HG02852 (cell line): Measurements from ENCODE around the gene ZNF839.

Source experiments
- ATAC-seq: cut with Tn5 transposase; IDR thresholded peaks from one replicate; pipeline ENCODE4 v1.9.1; 2021; ENCODE audit warnings: mild to moderate bottlenecking, moderate library complexity; ENCODE audit not compliant: unreplicated experiment

Gene ZNF839

DNA sequence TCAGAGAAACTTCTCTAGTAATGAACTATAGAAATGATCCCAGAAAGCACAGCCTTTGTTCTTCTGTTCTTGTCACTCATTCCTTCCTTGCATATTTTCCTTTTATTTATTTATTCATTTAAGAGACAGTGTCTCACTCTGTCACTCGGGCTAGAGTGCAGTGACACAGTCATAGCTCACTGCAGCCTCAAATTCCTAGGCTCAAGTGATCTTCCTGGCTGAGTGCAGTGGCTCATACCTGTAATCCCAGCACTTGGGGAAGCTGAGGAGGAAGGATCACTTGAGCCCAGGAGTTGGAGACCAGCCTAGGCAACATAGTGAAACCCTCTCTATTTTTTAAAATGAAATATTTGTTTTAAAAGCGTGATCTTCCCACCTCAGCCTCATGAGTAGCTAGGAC, 54.7 kb downstream of the ZNF839 start:
- no peak for ATAC-seq

DNA sequence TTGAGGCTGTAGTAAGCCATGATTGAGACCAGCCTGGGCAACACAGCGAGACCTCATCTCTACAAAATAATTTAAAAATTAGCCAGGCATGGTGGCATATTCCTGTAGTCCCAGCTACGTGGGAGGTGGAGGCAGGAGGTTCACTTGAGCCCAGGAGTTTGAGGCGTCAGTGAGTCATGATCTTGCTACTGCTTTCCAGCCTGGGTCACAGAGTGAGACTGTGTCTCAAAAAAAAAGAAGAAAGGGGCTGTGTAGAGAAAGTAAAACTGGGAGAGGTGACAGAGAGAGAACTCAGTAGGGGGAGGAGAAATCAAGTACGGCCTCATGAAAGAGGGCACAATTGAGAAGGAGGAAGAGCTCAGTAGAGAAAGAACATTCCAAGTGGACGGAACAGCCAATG, 55.6 kb downstream of the ZNF839 start:
- ATAC-seq, result no peak

DNA sequence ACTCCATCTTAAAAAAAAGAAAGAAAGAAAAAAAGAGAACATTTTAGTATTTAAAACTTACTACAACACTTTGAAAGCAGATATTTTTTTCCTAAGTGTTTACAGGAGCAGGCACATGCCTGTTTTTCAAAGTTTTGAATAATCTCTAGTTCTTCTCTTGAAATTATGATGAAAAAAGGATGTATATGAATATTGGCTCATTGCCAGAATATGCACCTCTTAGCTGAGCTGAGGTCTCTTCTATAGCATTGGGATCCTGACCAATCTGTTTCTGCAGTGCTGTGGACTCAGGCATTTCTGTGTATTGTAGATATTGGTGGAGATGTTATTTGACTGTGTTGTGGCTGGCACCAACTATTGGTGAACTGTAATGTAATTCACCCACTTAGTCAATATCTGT, 58.1 kb downstream of the ZNF839 start:
- ATAC-seq, result no peak

DNA sequence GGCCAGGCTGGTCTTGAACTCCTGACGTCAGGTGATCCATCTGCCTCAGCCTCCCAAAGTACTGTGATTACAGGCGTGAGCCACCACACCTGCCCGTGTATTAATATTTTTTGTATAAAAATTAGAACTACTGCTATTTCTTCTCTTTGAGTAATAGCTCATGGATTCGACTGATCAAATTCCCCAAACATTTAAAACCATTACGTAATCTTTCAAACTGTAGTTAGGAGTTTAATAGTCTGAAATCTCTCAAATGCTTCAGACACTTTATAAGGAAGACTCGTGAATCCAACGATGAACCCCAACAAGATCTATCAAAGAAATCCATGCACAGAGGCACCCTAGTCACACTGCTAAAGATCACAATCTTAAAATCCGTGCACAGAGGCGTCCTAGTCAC, 59.3 kb downstream of the ZNF839 start:
- ATAC-seq, result no peak

DNA sequence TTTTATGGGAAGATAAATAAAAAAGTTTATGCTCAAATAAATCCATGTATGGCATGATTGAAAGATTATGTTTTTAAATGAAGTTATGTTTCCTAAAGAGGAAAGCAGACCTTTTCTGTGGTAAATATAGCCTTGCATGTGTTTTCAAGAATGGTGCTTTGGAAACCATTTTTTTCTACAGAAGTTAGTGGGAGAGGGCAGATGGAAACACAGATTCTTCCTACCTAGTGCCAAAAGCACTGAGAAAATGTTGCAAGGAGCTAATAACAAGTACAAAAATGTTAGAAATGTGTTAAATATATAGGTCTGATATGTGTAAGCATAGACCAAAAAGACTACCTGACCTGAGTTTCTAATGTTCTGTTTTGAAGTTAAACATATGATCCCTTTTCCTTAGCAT, 67.5 kb downstream of the ZNF839 start:
- no peak for ATAC-seq

DNA sequence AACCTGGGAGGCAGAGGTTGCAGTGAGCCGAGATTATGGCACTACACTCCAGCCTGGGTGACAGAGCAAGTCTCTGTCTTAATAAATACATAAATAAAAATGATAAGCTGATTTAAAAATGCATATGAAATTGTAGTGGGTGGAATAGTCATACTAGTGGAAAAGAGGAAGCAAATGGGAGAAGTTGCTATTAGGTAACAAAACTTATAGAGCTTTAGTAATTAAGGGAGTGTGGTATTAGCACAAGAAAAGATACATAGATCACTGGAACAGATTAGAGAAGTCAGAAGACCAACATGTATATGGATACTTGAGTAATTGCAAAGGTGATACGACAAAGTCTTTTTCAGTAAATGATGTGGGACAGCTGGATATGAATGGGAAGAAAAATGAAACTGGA, 69.7 kb downstream of the ZNF839 start:
- ATAC-seq, result no peak

DNA sequence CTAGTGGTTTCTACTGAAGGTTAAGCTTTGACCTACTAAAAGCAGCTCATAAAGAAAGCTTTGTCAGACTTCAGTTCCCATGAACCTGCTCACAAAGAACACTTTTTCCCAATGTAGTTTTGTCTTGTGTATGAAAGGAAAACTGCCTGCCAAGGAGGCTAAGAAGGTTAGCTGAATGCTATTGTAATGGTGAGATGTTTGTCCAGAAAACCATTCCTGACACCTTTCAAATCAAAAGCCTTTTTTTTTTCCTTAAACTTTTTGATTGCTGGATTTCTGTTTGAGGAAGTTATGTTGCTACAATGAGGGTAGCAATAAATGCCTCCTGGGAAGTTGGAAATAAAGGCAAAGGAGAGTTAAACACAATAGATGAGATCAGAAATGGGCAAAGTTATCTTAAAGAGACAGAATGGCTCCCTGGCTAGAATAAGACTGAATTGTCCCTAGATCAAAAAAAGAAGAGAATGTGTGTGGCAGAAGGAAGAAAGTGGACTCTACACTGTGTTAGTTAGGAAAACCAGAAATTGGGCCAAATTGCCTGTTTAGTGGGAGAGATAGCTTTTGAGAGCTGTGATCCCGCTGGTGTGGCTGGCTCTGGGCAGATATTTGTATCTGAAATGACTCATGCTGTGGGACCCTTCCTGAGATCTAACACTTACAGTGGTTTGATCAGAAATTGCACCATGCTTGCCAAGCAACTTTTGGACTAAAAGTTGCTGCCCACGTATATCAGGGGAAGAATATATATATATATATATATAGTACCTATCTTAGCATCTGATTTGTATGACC, 70.7 kb downstream of the ZNF839 start:
- ATAC-seq, result no peak
